Loucy (cell line): ENCODE measurements around the gene FYB2.

Source experiments
- H2AFZ ChIP-seq: fragments of 200-600 bp; sonication (generic); 2 replicates; pipeline ENCODE4 v1.6.0; 2016; ENCODE audit warnings: antibody characterized with exemption, mild to moderate bottlenecking, low read length, moderate library complexity
- H3F3A ChIP-seq: fragments of 200-600 bp; 2 replicates; pipeline ENCODE4 v1.6.0; 2016; ENCODE audit warnings: antibody characterized with exemption, low read depth, mild to moderate bottlenecking
- H3K27me3 ChIP-seq: fragments of 200-600 bp; sonication (generic); 2 replicates; pipeline ENCODE4 v1.6.1; 2014; ENCODE audit warnings: low read length, mild to moderate bottlenecking; ENCODE audit not compliant: insufficient read depth, poor library complexity, severe bottlenecking
- H3K36me3 ChIP-seq: fragments of 200-600 bp; sonication (generic); 2 replicates; pipeline ENCODE4 v1.6.1; 2016; ENCODE audit warnings: low read length; ENCODE audit not compliant: insufficient read depth
- H3K4me1 ChIP-seq: fragments of 200-600 bp; sonication (generic); 2 replicates; pipeline ENCODE4 v1.5.1; 2014; ENCODE audit warnings: low read length, mild to moderate bottlenecking; ENCODE audit not compliant: insufficient read depth, poor library complexity, severe bottlenecking
- H3K4me2 ChIP-seq: fragments of 200-600 bp; sonication (generic); 2 replicates; pipeline ENCODE4 v1.6.0; 2014; ENCODE audit warnings: antibody characterized with exemption, low read length, low read depth, mild to moderate bottlenecking; ENCODE audit not compliant: poor library complexity, severe bottlenecking
- H3K4me3 ChIP-seq: fragments of 200-600 bp; sonication (generic); 2 replicates; pipeline ENCODE4 v1.5.1; 2014; ENCODE audit warnings: low read length, mild to moderate bottlenecking, mixed read lengths; ENCODE audit not compliant: poor library complexity, severe bottlenecking
- H3K79me2 ChIP-seq: fragments of 200-600 bp; sonication (generic); 2 replicates; pipeline ENCODE4 v1.6.1; 2014; ENCODE audit warnings: low read length; ENCODE audit not compliant: insufficient read depth
- H3K9ac ChIP-seq: fragments of 200-600 bp; sonication (generic); 2 replicates; pipeline ENCODE4 v1.6.0; 2014; ENCODE audit warnings: mild to moderate bottlenecking, low read depth, low read length, moderate library complexity; ENCODE audit not compliant: poor library complexity, severe bottlenecking
- H3K9me2 ChIP-seq: fragments of 200-600 bp; sonication (generic); replicated peaks from 2 replicates; pipeline ENCODE4 v1.6.1; 2016; ENCODE audit warnings: low read depth, low read length, mixed read lengths
- H3K9me3 ChIP-seq: fragments of 200-600 bp; sonication (generic); 2 replicates; pipeline ENCODE4 v1.6.1; 2014; ENCODE audit warnings: mild to moderate bottlenecking, antibody characterized with exemption, low read length, low read depth; ENCODE audit not compliant: insufficient read depth
- H4K20me1 ChIP-seq: fragments of 200-600 bp; sonication (generic); 2 replicates; pipeline ENCODE4 v1.6.0; 2014; ENCODE audit warnings: antibody characterized with exemption, low read length, mild to moderate bottlenecking; ENCODE audit not compliant: insufficient read depth, poor library complexity, severe bottlenecking
- EZH2phosphoT487 ChIP-seq: fragments of 200-600 bp; IDR thresholded peaks from 2 replicates; pipeline ENCODE4 v1.6.1; 2018; ENCODE audit warnings: antibody characterized with exemption, mild to moderate bottlenecking, moderate library complexity, borderline replicate concordance
- TF ChIP-seq, protein P1 (sequence below): fragments of 200-600 bp; sonication (generic); conservative IDR thresholded peaks from 2 replicates; pipeline ENCODE4 v1.5.1; 2014; ENCODE audit warnings: mild to moderate bottlenecking, antibody characterized with exemption, low read length

The FYB2 gene

DNA sequence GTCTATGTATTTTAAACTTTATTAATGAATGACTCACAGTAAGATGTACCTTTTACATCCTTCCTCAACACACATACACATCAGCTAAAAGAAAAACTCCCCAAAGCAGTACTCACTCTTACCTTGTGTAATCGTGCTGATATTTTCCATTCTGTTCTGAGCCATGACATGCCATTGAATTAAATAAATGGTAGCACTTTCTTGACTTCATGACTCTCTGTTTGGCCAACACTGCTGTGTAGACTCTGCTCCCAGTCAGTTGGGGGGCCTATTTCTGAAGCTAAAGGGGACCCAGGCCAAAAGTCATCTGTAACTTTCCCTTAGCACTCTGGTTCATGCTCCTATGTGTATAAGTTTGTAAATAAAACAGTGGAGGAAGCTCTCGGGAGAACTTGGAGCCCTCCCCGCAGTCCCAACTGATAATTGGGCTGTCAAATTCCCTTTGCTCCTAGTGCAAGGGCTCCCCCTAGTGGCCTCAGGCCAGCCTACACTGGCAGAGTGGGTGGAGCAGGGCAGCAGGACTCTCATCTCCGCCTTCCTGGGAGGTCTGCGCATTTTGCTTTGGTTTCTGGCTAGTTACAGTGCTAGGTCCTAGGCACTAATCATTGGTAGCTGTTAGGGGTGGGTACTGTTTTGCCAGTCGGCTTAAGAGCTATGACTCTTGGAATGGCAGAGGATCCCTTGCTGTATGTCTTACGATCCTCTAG is 1.7 kb upstream of the FYB2 start:
- Histone ChIP-seq H3K9ac (no peak overlapping the region), H3F3A (no peaks in the 10 kb centered on the region), H3K4me1 (no peaks in the 10 kb centered on the region), H2AFZ (peak overlapping the region; percentile 53; the same call in 1 of the 2 replicates), H4K20me1 (no peaks in the 10 kb centered on the region), H3K4me3 (no peak overlapping the region), H3K27me3 (no peaks in the 10 kb centered on the region), H3K9me2 (no peaks in the 10 kb centered on the region), H3K36me3 (no peaks in the 10 kb centered on the region), H3K4me2 (no peak overlapping the region), H3K9me3 (no peaks in the 10 kb centered on the region), H3K79me2 (no peaks in the 10 kb centered on the region)
- TF ChIP-seq, protein P1, sequence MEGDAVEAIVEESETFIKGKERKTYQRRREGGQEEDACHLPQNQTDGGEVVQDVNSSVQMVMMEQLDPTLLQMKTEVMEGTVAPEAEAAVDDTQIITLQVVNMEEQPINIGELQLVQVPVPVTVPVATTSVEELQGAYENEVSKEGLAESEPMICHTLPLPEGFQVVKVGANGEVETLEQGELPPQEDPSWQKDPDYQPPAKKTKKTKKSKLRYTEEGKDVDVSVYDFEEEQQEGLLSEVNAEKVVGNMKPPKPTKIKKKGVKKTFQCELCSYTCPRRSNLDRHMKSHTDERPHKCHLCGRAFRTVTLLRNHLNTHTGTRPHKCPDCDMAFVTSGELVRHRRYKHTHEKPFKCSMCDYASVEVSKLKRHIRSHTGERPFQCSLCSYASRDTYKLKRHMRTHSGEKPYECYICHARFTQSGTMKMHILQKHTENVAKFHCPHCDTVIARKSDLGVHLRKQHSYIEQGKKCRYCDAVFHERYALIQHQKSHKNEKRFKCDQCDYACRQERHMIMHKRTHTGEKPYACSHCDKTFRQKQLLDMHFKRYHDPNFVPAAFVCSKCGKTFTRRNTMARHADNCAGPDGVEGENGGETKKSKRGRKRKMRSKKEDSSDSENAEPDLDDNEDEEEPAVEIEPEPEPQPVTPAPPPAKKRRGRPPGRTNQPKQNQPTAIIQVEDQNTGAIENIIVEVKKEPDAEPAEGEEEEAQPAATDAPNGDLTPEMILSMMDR = peak; percentile 99
- TF ChIP-seq EZH2phosphoT487 = no peak

DNA sequence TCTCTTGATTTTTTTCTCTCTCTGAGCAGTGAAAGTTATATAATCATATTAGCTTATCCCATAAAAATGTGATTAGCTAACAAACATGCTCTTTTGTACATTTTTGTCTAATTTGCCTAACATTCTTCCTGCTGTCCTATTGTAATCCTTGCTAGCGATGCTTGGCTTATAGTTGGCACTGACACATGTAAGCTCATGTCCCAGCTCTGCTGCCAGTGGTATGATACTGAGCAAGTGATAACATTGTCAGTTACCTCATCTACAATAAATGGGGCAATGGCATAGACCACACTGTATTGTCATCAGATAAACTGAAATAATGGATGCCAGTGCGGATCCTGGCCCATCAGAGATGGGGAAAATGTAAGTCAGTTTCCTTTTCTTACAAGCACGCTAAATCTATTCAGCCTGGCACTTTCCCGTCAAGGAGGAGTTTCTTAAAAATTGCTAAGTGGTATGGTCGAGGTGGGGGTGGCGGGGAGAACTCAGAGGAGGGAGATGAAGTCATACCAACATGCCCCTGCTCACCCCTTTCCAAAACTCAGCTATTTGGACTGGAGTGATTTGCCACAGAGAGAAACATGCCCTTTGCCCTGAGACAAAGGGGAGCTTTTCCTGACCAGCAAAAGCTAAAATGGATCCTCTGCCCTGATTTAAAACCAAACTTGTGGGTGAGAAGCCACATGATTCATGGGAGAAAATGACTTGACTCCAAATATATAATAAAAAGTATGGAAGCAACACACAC is 1.3 kb downstream of the FYB2 start:
- no peak overlapping the region for H3K9ac ChIP-seq
- H3K79me2 ChIP-seq = no peaks in the 10 kb centered on the region
- no peaks in the 10 kb centered on the region for H4K20me1 ChIP-seq
- H3K4me1 ChIP-seq = no peaks in the 10 kb centered on the region
- no peaks in the 10 kb centered on the region for H3K36me3 ChIP-seq
- H3K4me3 ChIP-seq = no peak overlapping the region
- H3F3A ChIP-seq = no peaks in the 10 kb centered on the region
- H3K9me3 ChIP-seq = no peaks in the 10 kb centered on the region
- TF ChIP-seq EZH2phosphoT487 = no peak
- no peaks in the 10 kb centered on the region for H3K9me2 ChIP-seq
- H3K4me2 ChIP-seq = no peak overlapping the region
- no peaks in the 10 kb centered on the region for H3K27me3 ChIP-seq
- no peak overlapping the region for H2AFZ ChIP-seq

DNA sequence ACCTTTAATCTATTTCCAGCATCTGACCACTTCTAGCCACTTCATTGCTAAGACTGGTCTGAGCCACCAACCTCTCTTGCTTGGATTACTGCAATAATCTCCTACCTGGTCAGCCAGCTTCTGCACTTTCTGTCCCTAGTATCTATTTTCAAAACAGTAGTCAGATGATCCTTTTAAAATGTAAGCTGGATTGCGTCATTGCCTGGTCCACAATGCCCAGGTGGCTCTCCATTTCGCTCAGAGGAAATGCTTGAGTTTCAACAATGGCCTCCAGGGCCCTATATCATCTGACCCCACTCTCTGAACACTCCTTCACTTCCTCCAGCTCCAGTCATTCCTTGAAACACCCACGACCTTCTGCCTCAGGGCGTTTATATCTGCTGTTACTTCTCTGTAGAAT is 2.3 kb downstream of the FYB2 start:
- no peak overlapping the region for H3K9ac ChIP-seq
- no peaks in the 10 kb centered on the region for H3K9me3 ChIP-seq
- no peaks in the 10 kb centered on the region for H3K79me2 ChIP-seq
- H3K36me3 ChIP-seq = no peaks in the 10 kb centered on the region
- no peaks in the 10 kb centered on the region for H3K9me2 ChIP-seq
- H3K4me2 ChIP-seq = no peak overlapping the region
- H3K4me1 ChIP-seq = no peaks in the 10 kb centered on the region
- no peak overlapping the region for H3K4me3 ChIP-seq
- TF ChIP-seq EZH2phosphoT487 = no peak
- TF ChIP-seq, protein P1 = no peak
- no peaks in the 10 kb centered on the region for H4K20me1 ChIP-seq
- H3K27me3 ChIP-seq = no peaks in the 10 kb centered on the region
- no peak overlapping the region for H2AFZ ChIP-seq
- no peaks in the 10 kb centered on the region for H3F3A ChIP-seq
